ENCODE data around the gene METTL13. TPM values are rescaled to one million over a fixed set of nuclear protein-coding genes. Genes with fewer than 3 reads are reported as not detected.

Gene METTL13
- polyA plus RNA-seq, 6 donors from 2014 or later: 21.7 to 33.3 (median 28.0) TPM

- Mint-ChIP-seq H3K36me3 (no peaks in the 10 kb centered on the region), H3K27ac (no peak overlapping the region), H3K4me1 (no peaks in the 10 kb centered on the region), H3K4me3 (no peak overlapping the region), H3K9me3 (no peaks in the 10 kb centered on the region), H3K27me3 (no peaks in the 10 kb centered on the region)
- DNase-seq (no peak), ATAC-seq (ENCODE audit: low read depth in 2 of 2) (no peak)
Observed at GRCh38 chr1:171817511-171818265, 36.2 kb downstream of the METTL13 start.

GRCh38 chr1:171819946-171820345, 38.5 kb downstream of the METTL13 start:
- ATAC-seq (ENCODE audit: low read depth in 2 of 2): no peak
- Mint-ChIP-seq H3K27ac (no peak overlapping the region), H3K36me3 (peaks cover 5 to 8% of the 10 kb centered on the region in 2 donors), H3K27me3 (no peaks in the 10 kb centered on the region), H3K4me1 (no peaks in the 10 kb centered on the region), H3K9me3 (peaks cover 2 to 6% (median 3%) of the 10 kb centered on the region in 7 donors), H3K4me3 (no peak overlapping the region)
- DNase-seq: no peak

- DNase-seq (no peak), ATAC-seq (ENCODE audit: low read depth in 2 of 2) (no peak)
- H3K9me3 Mint-ChIP-seq: peaks cover 24 to 45% (median 41%) of the 10 kb centered on the region in 7 donors
- H3K27ac Mint-ChIP-seq: no peak overlapping the region
- peaks cover 37 to 40% of the 10 kb centered on the region in 2 donors for H3K36me3 Mint-ChIP-seq
- no peaks in the 10 kb centered on the region for H3K27me3 Mint-ChIP-seq
- H3K4me3 Mint-ChIP-seq: no peak overlapping the region
- H3K4me1 Mint-ChIP-seq: no peaks in the 10 kb centered on the region
Observed at GRCh38 chr1:171826973-171827372, 45.5 kb downstream of the METTL13 start.

- ATAC-seq (ENCODE audit: low read depth in 2 of 2) (no peak), DNase-seq (no peak)
- H3K36me3 Mint-ChIP-seq: peaks cover 36 to 40% of the 10 kb centered on the region in 2 donors
- H3K27me3 Mint-ChIP-seq: no peaks in the 10 kb centered on the region
- no peaks in the 10 kb centered on the region for H3K4me1 Mint-ChIP-seq
- peaks cover 24 to 45% (median 41%) of the 10 kb centered on the region in 7 donors for H3K9me3 Mint-ChIP-seq
- no peak overlapping the region for H3K4me3 Mint-ChIP-seq
- peak overlapping the region in 2 of 6 donors; percentile 1 to 31 for H3K27ac Mint-ChIP-seq
Observed at GRCh38 chr1:171828794-171829193, 47.3 kb downstream of the METTL13 start.

- Mint-ChIP-seq H3K36me3 (peaks cover 5 to 7% of the 10 kb centered on the region in 2 donors), H3K4me1 (no peaks in the 10 kb centered on the region), H3K4me3 (no peak overlapping the region), H3K27ac (no peak overlapping the region), H3K27me3 (no peaks in the 10 kb centered on the region), H3K9me3 (peaks cover 5 to 9% (median 6%) of the 10 kb centered on the region in 7 donors)
- DNase-seq: no peak
- ATAC-seq (ENCODE audit: low read depth in 2 of 2): no peak
Observed at GRCh38 chr1:171833091-171833825, 51.8 kb downstream of the METTL13 start.

DNA sequence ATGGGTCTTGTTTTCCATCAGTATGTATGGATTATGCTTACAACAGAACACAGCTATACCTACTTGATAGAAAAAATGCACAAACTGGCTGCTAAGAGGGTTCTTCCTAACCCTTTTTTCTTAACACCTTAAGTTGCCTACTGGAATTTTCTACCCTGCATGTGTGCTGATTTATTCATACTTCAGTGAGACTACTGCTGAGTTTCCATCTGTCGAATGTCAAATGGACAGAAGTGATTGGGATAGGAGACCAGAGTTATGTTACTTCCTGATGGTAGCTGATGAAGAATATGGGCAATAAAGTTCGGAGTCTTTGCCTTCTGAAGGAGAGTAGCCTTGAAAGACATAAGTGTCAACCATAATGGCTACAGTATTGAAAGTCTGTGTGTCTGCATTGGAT, 53.4 kb downstream of the METTL13 start:
- H3K27me3 Mint-ChIP-seq: no peaks in the 10 kb centered on the region
- no peaks in the 10 kb centered on the region for H3K4me1 Mint-ChIP-seq
- H3K27ac Mint-ChIP-seq: no peak overlapping the region
- no peak overlapping the region for H3K4me3 Mint-ChIP-seq
- H3K9me3 Mint-ChIP-seq: peaks cover 0 to 1% (median 0%) of the 10 kb centered on the region in 7 donors
- H3K36me3 Mint-ChIP-seq: no peaks in the 10 kb centered on the region
- ATAC-seq (ENCODE audit: low read depth in 2 of 2): no peak
- no peak for DNase-seq

DNA sequence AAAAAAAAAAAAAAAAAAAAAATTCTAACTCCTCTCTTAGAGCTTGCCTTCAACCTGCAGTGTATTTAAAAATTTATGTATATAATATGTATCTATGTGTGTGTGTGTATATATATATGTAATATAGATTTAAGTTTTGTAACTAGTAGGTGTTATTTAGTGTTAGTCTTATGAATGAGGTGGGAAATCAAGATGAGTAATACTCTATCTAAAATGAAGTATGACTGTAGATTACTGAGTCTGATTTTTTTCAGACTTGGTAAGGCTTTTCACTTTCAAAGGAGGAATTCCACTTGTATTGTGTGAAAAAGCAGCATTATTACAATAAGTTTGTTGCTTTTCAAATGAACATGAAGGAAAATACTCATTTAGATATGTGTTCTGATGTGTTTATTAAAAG, 54.4 kb downstream of the METTL13 start:
- DNase-seq (no peak), ATAC-seq (ENCODE audit: low read depth in 2 of 2) (no peak)
- Mint-ChIP-seq H3K27ac (no peak overlapping the region), H3K4me3 (no peak overlapping the region), H3K27me3 (no peaks in the 10 kb centered on the region), H3K9me3 (no peaks in the 10 kb centered on the region), H3K4me1 (peaks cover 4 to 5% (median 5%) of the 10 kb centered on the region in 3 donors), H3K36me3 (no peaks in the 10 kb centered on the region)

GRCh38 chr1:171841050-171841910, 59.8 kb downstream of the METTL13 start, which contains the start of gene DNM3:
TSS of gene DNM3 (plus strand) at chr1:171841498. CDS start at chr1:171841657, 159 bp downstream.
- peak; percentile 91 to 92 for ATAC-seq (ENCODE audit: low read depth in 2 of 2)
- peak within 1 kb of the TSS; percentile 81 to 95 (median 92) for H3K4me3 Mint-ChIP-seq
- peaks cover 11 to 21% (median 16%) of the 10 kb centered on the region in 3 donors for H3K27me3 Mint-ChIP-seq
- peak within 1 kb of the TSS; percentile 49 to 94 (median 60) for H3K27ac Mint-ChIP-seq
- no peaks in the 10 kb centered on the region for H3K36me3 Mint-ChIP-seq
- H3K9me3 Mint-ChIP-seq: no peaks in the 10 kb centered on the region
- peak; percentile 87 for DNase-seq
- peaks cover 16 to 18% (median 18%) of the 10 kb centered on the region in 3 donors for H3K4me1 Mint-ChIP-seq

DNA sequence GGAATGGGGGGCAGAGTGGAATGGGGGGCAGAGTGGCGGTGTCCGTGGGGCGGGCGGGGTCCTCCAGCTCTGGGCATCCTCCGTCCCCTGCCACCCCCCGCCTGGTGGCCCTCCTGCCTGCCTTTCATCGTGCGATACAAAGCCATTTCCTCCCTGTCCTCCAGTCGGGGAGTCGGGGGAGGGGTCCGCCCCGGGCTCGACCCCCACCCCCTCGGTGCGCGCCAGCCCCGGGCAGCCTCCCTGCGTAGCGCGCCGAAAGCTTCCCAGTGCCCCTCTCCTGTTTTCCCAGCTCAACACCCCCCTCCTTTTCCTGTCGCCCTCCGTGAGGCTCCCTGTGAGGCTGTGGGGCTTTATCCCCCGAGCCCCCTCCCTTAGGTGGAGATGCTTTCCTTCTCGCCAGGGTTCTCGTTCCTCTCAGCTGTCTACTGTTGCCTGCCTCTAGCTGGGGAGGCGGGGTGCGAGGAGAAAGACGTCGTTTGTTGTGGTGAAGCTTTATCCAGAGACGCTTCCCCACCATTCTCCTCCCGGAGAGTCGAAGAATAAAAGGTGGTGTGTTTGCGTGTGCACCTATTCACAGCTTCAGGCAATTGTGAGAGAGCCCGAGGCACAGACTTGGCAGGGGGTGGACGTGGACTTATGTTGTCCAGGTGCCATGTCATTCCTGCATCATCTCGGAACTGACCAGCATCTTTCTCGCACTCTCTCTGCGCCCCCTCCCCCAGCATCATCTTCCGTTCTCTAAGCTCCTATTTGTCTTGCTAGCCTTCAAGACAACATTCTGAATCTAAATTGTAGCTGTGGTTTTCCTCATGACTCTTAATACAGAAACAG, 60.7 kb downstream of the METTL13 start:
- ATAC-seq (ENCODE audit: low read depth in 2 of 2) (peak; percentile 3 to 17), DNase-seq (peak; percentile 20)
- Mint-ChIP-seq H3K9me3 (no peaks in the 10 kb centered on the region), H3K4me3 (peak overlapping the region; percentile 81 to 95 (median 92)), H3K36me3 (no peaks in the 10 kb centered on the region), H3K4me1 (peaks cover 16 to 18% (median 18%) of the 10 kb centered on the region in 3 donors), H3K27ac (peak overlapping the region in 4 of 6 donors; percentile 33 to 94 (median 64)), H3K27me3 (peaks cover 11 to 21% (median 16%) of the 10 kb centered on the region in 3 donors)

- H3K27me3 Mint-ChIP-seq: peaks cover 15 to 21% (median 16%) of the 10 kb centered on the region in 3 donors
Observed at GRCh38 chr1:171844381-171844780, 62.9 kb downstream of the METTL13 start.

DNA sequence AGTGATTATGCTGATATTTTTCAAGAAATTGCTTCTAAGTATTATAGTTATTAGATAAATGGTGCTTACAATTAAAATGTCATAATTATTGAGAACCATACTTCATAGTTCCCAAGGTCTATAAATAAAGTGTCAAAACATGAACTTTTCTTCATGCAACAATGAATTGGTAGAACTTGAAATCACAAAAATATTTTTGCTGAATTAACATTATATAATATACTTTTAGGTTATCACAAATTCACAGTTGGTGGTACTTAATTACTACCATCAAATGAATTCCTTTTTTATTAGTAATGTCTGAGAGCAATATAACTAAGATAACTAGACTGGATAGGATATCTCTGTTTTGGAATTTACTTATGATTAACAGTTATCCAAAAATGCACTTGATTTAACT, 64.5 kb downstream of the METTL13 start:
- Mint-ChIP-seq H3K9me3 (no peaks in the 10 kb centered on the region), H3K4me1 (peaks cover 11 to 12% (median 12%) of the 10 kb centered on the region in 3 donors), H3K36me3 (no peaks in the 10 kb centered on the region), H3K4me3 (no peak overlapping the region), H3K27ac (no peak overlapping the region), H3K27me3 (peaks cover 20 to 27% (median 22%) of the 10 kb centered on the region in 3 donors)
- DNase-seq: no peak
- ATAC-seq (ENCODE audit: low read depth in 2 of 2): no peak

More at GRCh38 chr1:171844381-171844780, 62.9 kb downstream of the METTL13 start:
- no peak for ATAC-seq (ENCODE audit: low read depth in 2 of 2)
- Mint-ChIP-seq H3K4me1 (peaks cover 16 to 18% (median 18%) of the 10 kb centered on the region in 3 donors), H3K4me3 (peak overlapping the region in 1 of 8 donors; percentile 5), H3K36me3 (no peaks in the 10 kb centered on the region), H3K9me3 (no peaks in the 10 kb centered on the region), H3K27ac (no peak overlapping the region)
- DNase-seq: no peak
